HepG2 (cell line): Measurements from ENCODE around the gene CCDC82. TPM values are rescaled to one million over a fixed set of nuclear protein-coding genes. Genes with fewer than 3 reads are reported as not detected.

Experiments
- ARNT2 ChIP-seq: sonication (generic); formaldehyde crosslinking; IDR thresholded peaks from 2 replicates; pipeline ENCODE4 v1.8.0; 2022; ENCODE audit warnings: mild to moderate bottlenecking, low read depth, missing genetic modification reagents, moderate library complexity
- FLYWCH1 ChIP-seq: sonication (generic); formaldehyde crosslinking; IDR thresholded peaks from 2 replicates; pipeline ENCODE4 v1.8.1; 2023; ENCODE audit warnings: mild to moderate bottlenecking, missing genetic modification reagents
- GLMP ChIP-seq: sonication (generic); formaldehyde crosslinking; IDR thresholded peaks from 2 replicates; pipeline ENCODE4 v1.9.0; 2021; ENCODE audit warnings: missing genetic modification reagents, mild to moderate bottlenecking, borderline replicate concordance
- HBP1 ChIP-seq: IDR thresholded peaks from 2 replicates; pipeline ENCODE4 v1.6.1; 2016; ENCODE audit warnings: low read depth, control low read depth
- HMGXB3 ChIP-seq: sonication (generic); formaldehyde crosslinking; IDR thresholded peaks from 2 replicates; pipeline ENCODE4 v1.4.0; 2020; ENCODE audit warnings: missing genetic modification reagents, borderline replicate concordance
- MYPOP ChIP-seq: sonication (generic); formaldehyde crosslinking; IDR thresholded peaks from 2 replicates; pipeline ENCODE4 v1.8.1; 2023; ENCODE audit warnings: mild to moderate bottlenecking, moderate library complexity, missing genetic modification reagents
- NFE2L1 ChIP-seq: sonication (generic); formaldehyde crosslinking; IDR thresholded peaks from 2 replicates; pipeline ENCODE4 v1.4.0; 2020; ENCODE audit warnings: missing genetic modification reagents, mild to moderate bottlenecking, borderline replicate concordance
- PREB ChIP-seq: sonication (generic); formaldehyde crosslinking; IDR thresholded peaks from 2 replicates; pipeline ENCODE4 v1.4.0; 2020; ENCODE audit warnings: missing genetic modification reagents
- ZC3H4 ChIP-seq: sonication (generic); formaldehyde crosslinking; IDR thresholded peaks from 2 replicates; pipeline ENCODE4 v1.4.0; 2020; ENCODE audit warnings: missing genetic modification reagents, borderline replicate concordance
- ZFP91 ChIP-seq: sonication (generic); formaldehyde crosslinking; IDR thresholded peaks from 2 replicates; pipeline ENCODE4 v1.9.0; 2022; ENCODE audit warnings: missing genetic modification reagents, mild to moderate bottlenecking, borderline replicate concordance
- ZNF20 ChIP-seq: sonication (generic); formaldehyde crosslinking; IDR thresholded peaks from 2 replicates; pipeline ENCODE4 v1.4.0; 2020; ENCODE audit warnings: mild to moderate bottlenecking, moderate library complexity, missing genetic modification reagents
- ZNF576 ChIP-seq: sonication (generic); formaldehyde crosslinking; IDR thresholded peaks from 2 replicates; pipeline ENCODE4 v1.4.0; 2020; ENCODE audit warnings: mild to moderate bottlenecking, missing genetic modification reagents
- ZZZ3 ChIP-seq: sonication (generic); formaldehyde crosslinking; IDR thresholded peaks from 2 replicates; pipeline ENCODE4 v1.4.0; 2020; ENCODE audit warnings: missing genetic modification reagents, mild to moderate bottlenecking, borderline replicate concordance
- polyA plus RNA-seq, 8 experiments: library from polyadenylated mRNA; depleted of rRNA in 3 of 8; stranded (reverse) in 7 of 8; unstranded in 1 of 8; fragments of >200 nt; fragmentation: Illumina TruSeq in 4 of 8; extraction: Trizol in 4 of 8; gene quantifications; 2 replicates each; pipeline versions ENCODE4 v1.2.1 to v1.2.3, GENCODE V29; 2011 to 2016; ENCODE audit warnings: low read depth in 4 of 8, missing spikeins in 1 of 8, mixed read lengths in 1 of 8; ENCODE audit not compliant: insufficient read depth in 1 of 8
- total RNA-seq, 5 experiments: library from RNA; depleted of rRNA; stranded (reverse); fragments of >200 nt; fragmentation: Illumina TruSeq; extraction: Trizol; gene quantifications; 2 replicates each; pipeline ENCODE4 v1.2.3, GENCODE V29; 2016; ENCODE audit warnings: low read depth in 1 of 5

Gene CCDC82
- total and polyA plus RNA-seq, 2 of the 13 experiments (the other 11 are each of a cell fraction or from before 2014, with no cell fraction given), result 19.7 to 25.7 TPM

GRCh38 chr11:96389720-96390487 lies at the start of gene CCDC82, which contains the start of gene JRKL (continued):
- TF ChIP-seq GLMP (CRISPR knock-in tag) (no peak), ZNF576 (CRISPR knock-in tag) (no peak), HMGXB3 (no peak), FLYWCH1 (no peak), ZC3H4 (CRISPR knock-in tag) (no peak), ZZZ3 (CRISPR knock-in tag) (peak; percentile 78; the same call in 1 of the 2 replicates), MYPOP (CRISPR knock-in tag) (no peak; the same call in 1 of the 2 replicates), ZNF20 (CRISPR knock-in tag) (no peak), NFE2L1 (CRISPR knock-in tag) (no peak; the same call in 1 of the 2 replicates), ZFP91 (CRISPR knock-in tag) (peak; percentile 49), ARNT2 (no peak), PREB (CRISPR knock-in tag) (no peak), HBP1 (CRISPR knock-in tag) (peak; percentile 72)
